ENCODE results near the gene VWA3A.
A peak's percentile ranks its signal among the peaks of the same experiment; 100 is the strongest.
"Not testable (repeated sequence)": the region's sequence is repeated elsewhere in the genome, so short reads cannot be mapped to it uniquely, and the experiment has no call there.

The VWA3A gene

DNA sequence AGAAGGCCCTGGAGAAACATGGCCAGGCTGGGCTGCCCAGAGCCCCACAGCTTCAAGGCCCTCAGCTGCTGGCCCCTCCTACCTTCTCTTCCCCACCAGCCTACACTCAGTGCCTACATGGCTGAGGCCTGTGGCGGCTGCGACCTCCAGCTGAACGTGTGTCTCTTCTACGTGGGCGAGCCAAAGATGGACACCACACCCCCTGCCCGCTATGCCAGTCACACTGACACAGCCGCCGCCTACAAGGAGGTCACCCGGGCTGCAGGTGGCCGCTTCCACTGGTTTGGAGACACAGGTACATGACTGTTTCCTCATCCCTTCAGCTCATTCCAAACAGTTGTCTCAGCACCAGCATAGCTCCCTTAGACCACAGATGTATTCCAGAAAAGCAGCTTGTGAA lies 40.5 kb downstream of the VWA3A start:
- no peaks in the 10 kb centered on the region for H3K36me3 ChIP-seq (ENCODE audit: insufficient read depth, low read length)
- H3K9ac ChIP-seq (ENCODE audit: low read depth, low read length), result no peak overlapping the region
- H3K9me3 ChIP-seq (ENCODE audit: control insufficient read depth, insufficient read depth, low read length), result no peaks in the 10 kb centered on the region
- H3K4me1 ChIP-seq (ENCODE audit: insufficient read depth, low read length), result no peaks in the 10 kb centered on the region

DNA sequence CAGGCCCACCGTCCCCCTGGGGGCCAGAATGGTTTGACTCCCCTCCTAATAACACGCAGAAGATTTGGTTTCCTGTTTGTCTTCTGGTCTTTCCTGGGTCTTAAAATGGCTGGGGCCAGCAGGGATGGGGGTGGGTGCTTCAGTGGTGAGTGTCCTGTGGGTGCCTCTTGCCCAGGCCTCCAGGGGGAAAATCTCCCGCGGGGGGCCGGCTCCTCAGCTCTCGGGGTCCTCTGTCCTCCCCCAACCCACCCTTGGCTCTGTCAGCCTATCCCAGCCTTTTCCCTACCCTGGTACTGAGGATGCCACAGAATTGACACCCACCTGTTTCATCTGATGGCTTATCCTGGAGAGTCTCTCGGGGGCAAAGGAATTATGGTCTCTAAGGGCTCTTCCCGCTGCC lies 46.1 kb downstream of the VWA3A start:
- no peaks in the 10 kb centered on the region for H3K36me3 ChIP-seq (ENCODE audit: insufficient read depth, low read length)
- H3K4me1 ChIP-seq (ENCODE audit: insufficient read depth, low read length), result no peaks in the 10 kb centered on the region
- no peaks in the 10 kb centered on the region for H3K9me3 ChIP-seq (ENCODE audit: control insufficient read depth, insufficient read depth, low read length)
- no peak overlapping the region for H3K9ac ChIP-seq (ENCODE audit: low read depth, low read length)

DNA sequence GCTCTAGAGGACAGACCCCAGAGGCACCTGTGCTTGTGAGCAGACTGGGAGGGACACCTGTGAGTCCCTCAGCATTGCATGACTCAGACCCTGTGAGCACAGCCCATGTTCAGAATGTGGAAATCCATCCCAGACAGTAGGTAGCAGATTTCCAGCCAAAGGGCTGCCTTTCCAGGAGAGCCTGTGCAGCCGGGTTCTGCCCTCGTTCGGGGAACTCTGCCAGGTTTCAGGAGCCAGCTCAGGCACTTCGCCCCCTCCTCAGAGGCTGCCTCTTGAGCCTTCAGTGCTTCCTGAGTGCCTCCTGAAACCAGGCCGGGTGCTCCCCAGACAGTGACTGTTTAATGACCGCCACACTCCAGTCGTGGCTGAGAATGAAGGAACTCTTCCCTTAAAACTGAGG lies 46.7 kb downstream of the VWA3A start:
- H3K36me3 ChIP-seq (ENCODE audit: insufficient read depth, low read length), result no peaks in the 10 kb centered on the region
- H3K4me1 ChIP-seq (ENCODE audit: insufficient read depth, low read length), result no peaks in the 10 kb centered on the region
- no peaks in the 10 kb centered on the region for H3K9me3 ChIP-seq (ENCODE audit: control insufficient read depth, insufficient read depth, low read length)
- no peak overlapping the region for H3K9ac ChIP-seq (ENCODE audit: low read depth, low read length)

DNA sequence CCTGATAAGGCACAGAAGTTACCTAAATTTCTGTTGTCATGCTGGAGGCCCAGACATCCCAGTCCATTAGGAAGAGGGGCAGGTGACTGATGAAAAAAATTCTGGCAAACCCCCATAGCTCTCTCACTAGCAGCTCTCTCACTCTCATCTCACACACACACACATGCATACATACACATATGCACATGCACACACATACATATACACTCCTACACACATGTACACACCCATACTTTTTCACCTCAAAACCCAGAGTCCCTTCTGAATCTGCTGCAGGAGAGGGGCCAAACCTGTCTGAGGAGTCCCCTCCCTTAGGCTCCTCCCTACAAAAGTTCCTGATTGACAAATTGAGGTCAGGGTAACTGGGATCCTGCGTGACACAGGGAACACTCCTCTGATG lies 47.4 kb downstream of the VWA3A start:
- H3K9ac ChIP-seq (ENCODE audit: low read depth, low read length), result no peak overlapping the region
- H3K4me1 ChIP-seq (ENCODE audit: insufficient read depth, low read length), result no peaks in the 10 kb centered on the region
- H3K36me3 ChIP-seq (ENCODE audit: insufficient read depth, low read length), result no peaks in the 10 kb centered on the region
- H3K9me3 ChIP-seq (ENCODE audit: control insufficient read depth, insufficient read depth, low read length), result no peaks in the 10 kb centered on the region

DNA sequence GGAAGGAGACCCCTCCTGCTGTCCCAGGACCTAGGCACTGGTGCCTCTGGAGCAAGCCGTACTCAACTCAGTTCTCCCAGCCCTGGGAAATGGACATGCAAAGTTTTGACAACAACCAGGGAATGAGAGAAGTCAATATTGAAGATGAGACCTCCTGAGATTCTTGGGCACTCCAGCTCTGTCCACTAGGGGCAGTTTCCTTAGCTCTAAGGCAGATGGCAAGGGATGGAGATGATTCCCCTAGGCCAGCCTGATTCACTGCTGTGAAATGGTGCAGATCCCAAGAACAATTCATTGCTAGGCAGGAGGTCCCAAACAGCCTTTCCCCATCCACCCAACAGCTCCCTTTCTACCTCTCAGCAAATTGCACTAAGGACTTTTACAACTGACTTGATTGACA lies 49.4 kb downstream of the VWA3A start:
- Histone ChIP-seq H3K9me3 (ENCODE audit: control insufficient read depth, insufficient read depth, low read length) (no peaks in the 10 kb centered on the region), H3K9ac (ENCODE audit: low read depth, low read length) (no peak overlapping the region), H3K4me1 (ENCODE audit: insufficient read depth, low read length) (no peaks in the 10 kb centered on the region), H3K36me3 (ENCODE audit: insufficient read depth, low read length) (no peaks in the 10 kb centered on the region)

DNA sequence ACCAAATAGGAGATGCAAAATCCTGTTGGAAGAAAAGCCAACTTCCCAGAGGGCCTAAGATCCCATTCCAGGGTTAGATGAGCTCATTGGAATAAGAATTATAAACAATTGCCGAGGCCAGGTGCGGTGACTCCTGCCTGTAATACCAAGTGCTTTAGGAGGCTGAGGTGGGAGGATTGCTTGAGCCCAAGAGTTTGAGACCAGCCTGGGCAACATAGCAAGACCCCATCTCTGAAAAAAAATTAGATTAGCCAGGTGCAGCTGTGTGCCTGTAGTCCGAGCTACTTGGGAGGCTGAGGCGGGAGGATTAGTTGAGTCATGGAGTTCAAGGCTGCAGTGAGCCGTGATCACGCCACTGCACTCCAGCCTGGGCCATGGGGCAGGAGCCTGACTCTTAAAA lies 52.2 kb downstream of the VWA3A start:
- Histone ChIP-seq H3K9me3 (ENCODE audit: control insufficient read depth, insufficient read depth, low read length) (no peaks in the 10 kb centered on the region), H3K36me3 (ENCODE audit: insufficient read depth, low read length) (no peaks in the 10 kb centered on the region), H3K9ac (ENCODE audit: low read depth, low read length) (no peak overlapping the region), H3K4me1 (ENCODE audit: insufficient read depth, low read length) (no peaks in the 10 kb centered on the region)

DNA sequence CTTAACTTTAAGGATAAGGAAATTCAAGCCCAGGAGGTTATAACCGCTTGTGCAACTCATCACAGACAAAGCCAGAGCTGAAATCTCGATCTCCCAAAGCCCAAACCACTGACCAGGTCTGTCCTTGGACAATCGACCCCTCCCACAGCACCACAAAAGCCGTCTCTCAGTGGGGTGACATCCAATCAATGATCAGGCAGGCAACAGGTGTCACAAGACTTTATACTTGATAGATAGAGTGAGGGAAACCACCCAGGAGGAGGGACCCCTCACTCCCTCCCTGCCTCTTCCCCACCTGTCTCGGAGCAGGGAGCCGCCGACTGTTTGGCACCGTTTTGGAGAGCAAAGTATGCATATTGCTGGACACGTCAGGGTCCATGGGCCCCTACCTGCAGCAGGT lies 55.5 kb downstream of the VWA3A start:
- no peaks in the 10 kb centered on the region for H3K9me3 ChIP-seq (ENCODE audit: control insufficient read depth, insufficient read depth, low read length)
- H3K4me1 ChIP-seq (ENCODE audit: insufficient read depth, low read length), result no peaks in the 10 kb centered on the region
- H3K9ac ChIP-seq (ENCODE audit: low read depth, low read length), result no peak overlapping the region
- H3K36me3 ChIP-seq (ENCODE audit: insufficient read depth, low read length), result no peaks in the 10 kb centered on the region

DNA sequence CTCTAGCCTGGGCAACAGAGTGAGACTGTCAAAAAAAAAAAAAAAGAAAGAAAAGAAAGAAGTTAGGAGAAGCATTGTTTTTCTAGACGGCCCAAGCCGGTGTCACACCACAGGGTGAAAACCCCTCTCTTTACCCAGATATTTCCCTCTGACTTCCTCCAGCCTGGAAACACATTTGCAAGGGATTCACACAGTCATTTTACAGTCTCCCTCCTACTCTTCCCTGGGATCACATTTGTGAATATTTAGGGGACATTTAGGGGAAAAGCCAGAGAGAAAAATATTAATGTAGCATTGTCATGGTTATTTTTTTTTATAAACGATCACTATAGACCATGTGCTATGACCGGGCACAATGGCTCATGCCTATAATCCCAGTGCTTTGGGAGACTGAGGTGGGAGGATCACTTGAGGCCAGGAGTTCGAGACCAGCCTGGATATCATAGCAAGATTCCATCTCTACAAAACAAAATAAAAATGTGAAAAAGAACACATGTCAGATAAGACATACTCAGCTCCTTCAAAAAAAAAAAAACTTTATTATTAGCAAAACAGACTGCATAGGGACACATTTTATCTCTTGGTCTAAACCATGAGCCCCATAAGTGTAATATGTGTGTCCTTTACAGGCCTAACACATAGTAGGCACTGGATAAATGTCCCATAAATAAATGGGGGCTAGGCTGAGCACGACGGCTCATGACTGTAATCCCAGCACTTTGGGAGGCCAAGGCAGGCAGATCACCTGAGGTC lies 59.1 kb downstream of the VWA3A start:
- Histone ChIP-seq H3K9ac (ENCODE audit: low read depth, low read length) (no peak overlapping the region), H3K9me3 (ENCODE audit: control insufficient read depth, insufficient read depth, low read length) (no peaks in the 10 kb centered on the region), H3K36me3 (ENCODE audit: insufficient read depth, low read length) (no peaks in the 10 kb centered on the region), H3K4me1 (ENCODE audit: insufficient read depth, low read length) (no peaks in the 10 kb centered on the region)

DNA sequence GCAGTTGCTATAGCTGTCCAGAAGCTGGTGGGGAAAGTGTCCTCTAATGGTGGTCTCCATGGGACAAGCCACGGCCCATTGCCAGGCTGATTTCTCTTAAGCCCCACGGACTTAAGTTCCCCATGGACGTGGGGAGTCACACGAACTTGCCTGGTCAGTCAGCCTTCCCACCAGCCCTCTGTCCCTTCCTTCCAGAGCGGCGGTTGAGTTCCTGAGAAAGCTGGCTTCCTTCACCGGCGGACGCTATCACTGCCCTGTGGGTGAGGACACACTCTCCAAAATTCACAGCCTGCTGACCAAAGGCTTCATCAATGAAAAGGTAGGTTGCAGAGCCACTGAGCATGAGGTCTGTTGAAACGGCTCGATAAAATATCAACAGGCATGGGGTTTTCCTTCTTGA lies 60.0 kb downstream of the VWA3A start:
- no peak overlapping the region for H3K9ac ChIP-seq (ENCODE audit: low read depth, low read length)
- H3K4me1 ChIP-seq (ENCODE audit: insufficient read depth, low read length), result no peaks in the 10 kb centered on the region
- no peaks in the 10 kb centered on the region for H3K36me3 ChIP-seq (ENCODE audit: insufficient read depth, low read length)
- H3K9me3 ChIP-seq (ENCODE audit: control insufficient read depth, insufficient read depth, low read length), result no peaks in the 10 kb centered on the region

DNA sequence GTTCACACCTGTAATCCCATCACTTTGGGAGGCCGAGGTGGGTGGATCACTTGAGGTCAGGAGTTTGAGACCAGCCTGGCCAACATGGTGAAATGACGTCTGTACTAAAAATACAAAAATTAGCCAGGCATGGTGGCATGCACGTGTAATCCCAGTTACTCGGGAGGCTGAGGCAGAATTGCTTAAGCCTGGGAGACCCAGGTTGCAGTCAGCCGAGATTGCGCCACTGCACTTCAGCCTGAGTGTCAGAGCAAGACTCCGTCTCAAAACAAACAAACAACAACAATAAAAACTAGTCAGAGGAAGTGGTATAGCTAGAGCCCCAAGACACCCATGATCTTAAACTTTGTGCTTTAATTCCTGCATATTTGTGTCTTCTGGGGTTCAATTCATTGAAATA lies 60.7 kb downstream of the VWA3A start:
- not testable (repeated sequence) for H3K9ac ChIP-seq (ENCODE audit: low read depth, low read length); H3K4me1 ChIP-seq (ENCODE audit: insufficient read depth, low read length)

DNA sequence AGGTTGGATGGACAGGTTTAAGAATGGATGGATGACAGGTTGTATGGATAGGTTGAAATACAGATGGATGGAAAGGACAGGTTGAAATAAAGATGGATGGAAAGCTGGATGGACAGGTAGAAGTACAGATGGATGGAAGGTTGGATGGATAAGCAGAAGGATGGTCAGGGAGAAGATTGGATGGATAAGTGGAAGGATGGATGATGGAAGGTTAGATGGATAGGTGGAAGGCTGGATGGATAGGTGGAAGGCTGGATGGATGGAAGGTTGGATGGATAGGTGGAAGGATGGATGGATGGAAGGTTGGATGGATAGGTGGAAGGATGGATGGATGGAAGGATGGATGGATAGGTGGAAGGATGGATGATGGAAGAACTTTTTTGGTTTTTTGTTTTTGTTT lies 69.1 kb downstream of the VWA3A start:
- H3K9ac ChIP-seq (ENCODE audit: low read depth, low read length), result no peak overlapping the region
- no peaks in the 10 kb centered on the region for H3K4me1 ChIP-seq (ENCODE audit: insufficient read depth, low read length)
- no peaks in the 10 kb centered on the region for H3K36me3 ChIP-seq (ENCODE audit: insufficient read depth, low read length)
- H3K9me3 ChIP-seq (ENCODE audit: control insufficient read depth, insufficient read depth, low read length), result no peaks in the 10 kb centered on the region

More for the DNA sequence above, 60.7 kb downstream of the VWA3A start:
- not testable (repeated sequence) for H3K9me3 ChIP-seq (ENCODE audit: control insufficient read depth, insufficient read depth, low read length); H3K36me3 ChIP-seq (ENCODE audit: insufficient read depth, low read length)

DNA sequence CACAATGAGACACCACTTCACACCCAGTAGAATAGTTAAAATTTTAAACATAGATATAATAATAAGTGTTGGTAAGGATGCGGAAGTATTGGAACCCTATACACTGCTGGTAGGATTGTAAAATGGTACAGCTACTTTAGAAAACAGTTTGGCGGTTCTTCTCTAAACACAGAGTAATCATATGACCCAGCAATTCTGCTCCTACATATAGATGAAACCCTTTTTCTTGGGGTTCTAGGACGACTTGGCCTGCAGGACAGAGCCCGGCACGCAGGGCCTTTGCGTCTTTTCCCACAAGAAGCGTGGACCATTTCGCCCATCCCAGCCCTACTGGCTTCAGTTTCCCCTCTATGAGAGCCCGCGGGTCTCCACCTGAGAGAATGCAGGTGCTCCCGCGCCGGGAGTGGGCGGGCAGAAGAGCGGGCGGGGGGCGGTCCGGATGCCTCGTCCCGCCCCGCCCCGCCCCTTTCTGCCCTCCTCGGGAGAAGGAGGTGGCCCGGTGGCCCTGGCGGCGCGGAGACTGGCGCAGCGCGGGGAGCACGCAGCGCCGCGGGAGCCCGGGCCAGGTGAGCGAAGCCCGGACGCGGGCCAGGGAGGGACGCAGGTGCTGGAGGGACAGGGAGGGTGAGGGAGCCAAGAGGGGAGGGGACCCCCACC lies 69.8 kb downstream of the VWA3A start, which contains the start of gene SDR42E2:
SDR42E2 (plus strand) TSS at position 508 of the 657 bp plus-strand sequence. CDS start 3,077 bp downstream, outside the sequence.
- Histone ChIP-seq H3K36me3 (ENCODE audit: insufficient read depth, low read length) (no peaks in the 10 kb centered on the region), H3K9ac (ENCODE audit: low read depth, low read length) (peak within 1 kb of the TSS; percentile 57), H3K4me1 (ENCODE audit: insufficient read depth, low read length) (no peaks in the 10 kb centered on the region), H3K9me3 (ENCODE audit: control insufficient read depth, insufficient read depth, low read length) (no peaks in the 10 kb centered on the region)

DNA sequence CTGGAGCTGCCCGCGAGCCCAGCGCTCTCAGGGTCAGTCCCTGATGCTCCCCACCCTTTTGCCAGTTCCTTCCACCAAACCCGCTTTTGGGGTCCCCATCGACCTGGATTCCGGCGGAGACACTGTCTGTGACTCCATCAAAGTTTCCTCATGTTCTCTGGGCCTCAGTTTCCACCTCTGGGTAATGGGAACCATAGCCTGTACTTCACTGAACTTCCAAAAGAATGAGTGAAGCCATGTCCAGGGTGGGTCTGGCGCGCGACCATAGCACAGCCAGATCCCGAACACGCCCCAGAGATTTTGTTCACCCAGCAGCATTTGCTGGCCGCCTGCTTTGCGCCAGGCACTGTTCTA lies 70.3 kb downstream of the VWA3A start:
- H3K9me3 ChIP-seq (ENCODE audit: control insufficient read depth, insufficient read depth, low read length), result no peaks in the 10 kb centered on the region
- H3K4me1 ChIP-seq (ENCODE audit: insufficient read depth, low read length), result no peaks in the 10 kb centered on the region
- H3K9ac ChIP-seq (ENCODE audit: low read depth, low read length), result peak overlapping the region; percentile 57
- H3K36me3 ChIP-seq (ENCODE audit: insufficient read depth, low read length), result no peaks in the 10 kb centered on the region

DNA sequence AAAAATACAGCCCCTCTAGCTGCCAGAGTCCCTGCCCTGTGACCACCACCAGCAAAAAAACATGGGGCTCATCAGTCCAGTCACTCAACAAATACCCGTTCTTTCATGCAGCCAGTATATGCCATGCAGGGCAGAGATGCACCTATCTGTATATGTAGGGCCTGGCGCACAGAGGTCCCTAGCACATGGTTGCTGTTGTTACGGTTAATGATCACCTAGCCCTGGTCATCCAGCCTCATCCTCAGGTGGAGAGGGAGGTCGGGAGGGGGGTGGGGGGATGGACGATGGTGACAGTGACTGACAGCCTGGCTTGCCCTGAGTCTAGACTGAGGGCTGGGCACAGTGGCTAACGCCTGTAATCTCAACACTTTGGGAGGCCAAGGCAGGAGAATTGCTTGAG lies 71.5 kb downstream of the VWA3A start:
- Histone ChIP-seq H3K36me3 (ENCODE audit: insufficient read depth, low read length) (no peaks in the 10 kb centered on the region), H3K4me1 (ENCODE audit: insufficient read depth, low read length) (no peaks in the 10 kb centered on the region), H3K9me3 (ENCODE audit: control insufficient read depth, insufficient read depth, low read length) (no peaks in the 10 kb centered on the region), H3K9ac (ENCODE audit: low read depth, low read length) (no peak overlapping the region)

DNA sequence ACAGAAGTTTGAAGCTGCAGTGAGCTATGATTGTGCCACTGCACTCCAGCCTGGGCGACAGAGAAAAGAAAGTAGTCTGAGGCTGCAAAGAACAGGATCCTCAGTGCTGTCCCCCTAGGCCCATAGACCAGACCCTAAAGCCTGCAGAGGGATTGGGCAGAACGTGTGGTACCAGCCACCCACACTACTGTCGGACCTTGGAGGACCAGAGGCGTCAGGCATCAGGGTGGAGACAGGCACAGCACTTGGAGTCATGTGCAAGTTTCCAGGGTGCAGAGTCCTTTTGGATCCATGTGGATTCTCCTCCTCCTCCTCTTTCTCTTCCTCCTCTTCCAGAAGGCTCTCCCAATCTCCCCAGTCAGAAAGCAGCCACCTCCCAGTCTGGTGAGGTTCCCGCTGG lies 72.1 kb downstream of the VWA3A start:
- Histone ChIP-seq H3K9ac (ENCODE audit: low read depth, low read length) (no peak overlapping the region), H3K4me1 (ENCODE audit: insufficient read depth, low read length) (no peaks in the 10 kb centered on the region), H3K36me3 (ENCODE audit: insufficient read depth, low read length) (no peaks in the 10 kb centered on the region), H3K9me3 (ENCODE audit: control insufficient read depth, insufficient read depth, low read length) (no peaks in the 10 kb centered on the region)

Measured in ES-I3 (cell line).